Effector memory CD8-positive, alpha-beta T cell (primary cell): ENCODE data around the gene CIC.
"Not testable (repeated sequence)": the region's sequence is repeated elsewhere in the genome, so short reads cannot be mapped to it uniquely, and the experiment has no call there.

Experiments
- ATAC-seq: fragments of 150-1000 bp; cut with Tn5 transposase; replicated peaks from 2 replicates; pipeline ENCODE4 v1.10.0; 2021; ENCODE audit warnings: mild to moderate bottlenecking, moderate library complexity
- DNase-seq, 3 experiments: peaks; one replicate each; pipeline ENCODE4 v3.0.0; 2021
- H3K27ac Mint-ChIP-seq, 2 donors: one replicate each; pipeline ENCODE4 v1.8.0; 2022; ENCODE audit warnings: mild to moderate bottlenecking in 2 of 2, mixed read lengths in 2 of 2, moderate library complexity in 2 of 2
- H3K27me3 Mint-ChIP-seq, 2 donors: one replicate each; pipeline ENCODE4 v1.8.0; 2022; ENCODE audit warnings: mixed read lengths in 2 of 2
- H3K36me3 Mint-ChIP-seq: one replicate; pipeline ENCODE4 v1.8.0; 2022; ENCODE audit warnings: mild to moderate bottlenecking, moderate library complexity, mixed read lengths; ENCODE audit not compliant: insufficient read depth
- H3K4me1 Mint-ChIP-seq, 2 donors: one replicate each; pipeline ENCODE4 v1.8.0; 2022; ENCODE audit warnings: low read depth in 2 of 2, mixed read lengths in 2 of 2
- H3K4me3 Mint-ChIP-seq, 2 donors: one replicate each; pipeline ENCODE4 v1.8.0; 2022; ENCODE audit warnings: mild to moderate bottlenecking in 2 of 2, mixed read lengths in 2 of 2, moderate library complexity in 2 of 2
- H3K9me3 Mint-ChIP-seq, 2 donors: one replicate each; pipeline ENCODE4 v1.8.0; 2022; ENCODE audit warnings: mixed read lengths in 2 of 2

The CIC gene

GRCh38 chr19:42327381-42327780 lies 58.3 kb downstream of the CIC start:
- DNase-seq (no peak), ATAC-seq (no peak)
- Mint-ChIP-seq H3K9me3 (no peaks in the 10 kb centered on the region), H3K4me3 (no peak overlapping the region), H3K36me3 (peaks cover 4% of the 10 kb centered on the region), H3K27me3 (peaks cover 6 to 14% of the 10 kb centered on the region in 2 donors), H3K27ac (no peak overlapping the region), H3K4me1 (peaks cover 29 to 31% of the 10 kb centered on the region in 2 donors)

DNA sequence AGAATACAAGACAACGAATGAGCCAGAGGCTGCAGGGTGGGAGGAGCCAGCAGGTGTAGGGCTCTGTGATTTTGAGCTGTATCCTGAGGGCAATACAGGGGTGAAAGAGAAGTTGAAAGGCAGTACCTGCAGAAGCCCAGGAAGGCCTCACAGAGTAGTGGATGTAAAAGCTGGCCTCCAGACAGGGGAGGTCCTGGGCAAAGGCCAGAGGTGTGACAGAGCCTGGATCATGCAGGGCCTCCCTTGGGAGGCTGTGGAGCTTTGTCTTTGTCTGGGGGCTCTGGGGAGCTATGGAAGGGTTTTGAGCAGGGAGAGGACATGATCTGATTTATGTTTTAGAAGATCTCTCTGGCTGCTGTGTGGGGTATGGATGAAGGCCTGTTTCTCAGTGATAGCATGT lies 59.1 kb downstream of the CIC start:
- DNase-seq (no peak), ATAC-seq (no peak)
- H3K4me1 Mint-ChIP-seq, result peaks cover 29 to 31% of the 10 kb centered on the region in 2 donors
- peak overlapping the region in 1 of 2 donors; percentile 30 for H3K27ac Mint-ChIP-seq
- H3K4me3 Mint-ChIP-seq, result no peak overlapping the region
- H3K36me3 Mint-ChIP-seq, result peaks cover 4% of the 10 kb centered on the region
- peaks cover 6 to 10% of the 10 kb centered on the region in 2 donors for H3K27me3 Mint-ChIP-seq
- H3K9me3 Mint-ChIP-seq, result no peaks in the 10 kb centered on the region

- Mint-ChIP-seq H3K27ac (peak overlapping the region in 1 of 2 donors; percentile 7), H3K4me1 (peaks cover 29 to 31% of the 10 kb centered on the region in 2 donors), H3K9me3 (no peaks in the 10 kb centered on the region), H3K4me3 (no peak overlapping the region), H3K36me3 (peaks cover 4% of the 10 kb centered on the region), H3K27me3 (peaks cover 6 to 10% of the 10 kb centered on the region in 2 donors)
- ATAC-seq (no peak), DNase-seq (no peak)
These were observed 59.8 kb downstream of the CIC start for GRCh38 chr19:42328854-42329253.

- Mint-ChIP-seq H3K9me3 (no peaks in the 10 kb centered on the region), H3K4me3 (no peak overlapping the region), H3K4me1 (peaks cover 24 to 25% of the 10 kb centered on the region in 2 donors), H3K36me3 (no peaks in the 10 kb centered on the region), H3K27ac (peak overlapping the region in 1 of 2 donors; percentile 22), H3K27me3 (peaks cover 0 to 1% of the 10 kb centered on the region in 2 donors)
- DNase-seq (no peak), ATAC-seq (no peak)
These were observed 61.2 kb downstream of the CIC start for GRCh38 chr19:42330241-42330711.

GRCh38 chr19:42331333-42331732 lies 62.3 kb downstream of the CIC start:
- not testable (repeated sequence) for H3K4me3 Mint-ChIP-seq, ATAC-seq, H3K27me3 Mint-ChIP-seq, H3K27ac Mint-ChIP-seq, H3K9me3 Mint-ChIP-seq, DNase-seq, H3K36me3 Mint-ChIP-seq
- H3K4me1 Mint-ChIP-seq, result peaks cover 21 to 24% of the 10 kb centered on the region in 2 donors

- DNase-seq (no peak), ATAC-seq (no peak)
- Mint-ChIP-seq H3K9me3 (no peaks in the 10 kb centered on the region), H3K27ac (no peak overlapping the region), H3K4me3 (no peak overlapping the region), H3K4me1 (peaks cover 16 to 23% of the 10 kb centered on the region in 2 donors), H3K36me3 (no peaks in the 10 kb centered on the region), H3K27me3 (no peaks in the 10 kb centered on the region)
These were observed 63.0 kb downstream of the CIC start for GRCh38 chr19:42332059-42332458.

GRCh38 chr19:42333018-42333417 lies 64.0 kb downstream of the CIC start:
- no peaks in the 10 kb centered on the region for H3K9me3 Mint-ChIP-seq
- ATAC-seq (no peak), DNase-seq (no peak)
- no peak overlapping the region for H3K27ac Mint-ChIP-seq
- H3K27me3 Mint-ChIP-seq, result no peaks in the 10 kb centered on the region
- no peaks in the 10 kb centered on the region for H3K36me3 Mint-ChIP-seq
- no peak overlapping the region for H3K4me3 Mint-ChIP-seq
- H3K4me1 Mint-ChIP-seq, result peaks cover 12 to 14% of the 10 kb centered on the region in 2 donors

GRCh38 chr19:42333975-42334696 lies 65.1 kb downstream of the CIC start:
- Mint-ChIP-seq H3K36me3 (no peaks in the 10 kb centered on the region), H3K9me3 (no peaks in the 10 kb centered on the region), H3K4me1 (peaks cover 5 to 7% of the 10 kb centered on the region in 2 donors), H3K4me3 (no peak overlapping the region), H3K27ac (no peak overlapping the region), H3K27me3 (no peaks in the 10 kb centered on the region)
- DNase-seq, result no peak
- no peak for ATAC-seq

GRCh38 chr19:42334697-42335373 lies 65.8 kb downstream of the CIC start:
- H3K9me3 Mint-ChIP-seq, result no peaks in the 10 kb centered on the region

DNA sequence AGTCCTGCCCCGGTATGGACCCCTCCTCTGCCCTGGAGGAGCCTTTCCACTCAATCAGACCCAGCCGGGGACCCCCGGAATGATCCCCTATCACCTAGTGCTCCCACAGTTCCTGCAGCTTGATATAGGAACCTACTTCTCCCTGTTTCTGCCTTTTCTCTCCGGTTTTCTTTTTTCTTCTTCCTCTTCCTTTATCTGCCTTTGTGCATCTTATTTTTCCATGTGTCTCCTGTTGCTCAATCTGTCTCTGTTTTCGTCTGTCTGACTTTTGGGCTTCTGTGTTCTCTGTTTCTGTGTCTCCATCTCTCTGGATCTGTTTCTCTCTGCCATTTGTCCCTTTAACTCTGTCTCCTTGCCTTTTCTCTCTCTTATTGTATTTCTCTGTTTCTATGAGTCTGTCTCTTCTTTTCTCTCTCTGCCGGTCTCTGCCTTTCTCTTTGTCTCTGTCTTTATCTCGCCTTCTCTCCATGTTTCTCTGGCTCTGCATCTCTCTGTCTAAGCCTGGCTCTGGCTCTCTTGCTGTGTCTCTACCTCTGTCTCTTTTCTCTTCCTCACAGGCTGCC lies 66.4 kb downstream of the CIC start:
- Mint-ChIP-seq H3K36me3 (peaks cover 1% of the 10 kb centered on the region), H3K4me1 (peaks cover under 1 to 2% of the 10 kb centered on the region in 2 donors), H3K9me3 (no peaks in the 10 kb centered on the region), H3K4me3 (no peak overlapping the region), H3K27me3 (no peaks in the 10 kb centered on the region), H3K27ac (no peak overlapping the region)
- ATAC-seq, result no peak
- DNase-seq, result no peak

More at GRCh38 chr19:42334697-42335373, 65.8 kb downstream of the CIC start:
- no peak for DNase-seq
- Mint-ChIP-seq H3K4me1 (peaks cover 4 to 5% of the 10 kb centered on the region in 2 donors), H3K27ac (no peak overlapping the region), H3K36me3 (no peaks in the 10 kb centered on the region), H3K4me3 (no peak overlapping the region), H3K27me3 (no peaks in the 10 kb centered on the region)
- no peak for ATAC-seq

DNA sequence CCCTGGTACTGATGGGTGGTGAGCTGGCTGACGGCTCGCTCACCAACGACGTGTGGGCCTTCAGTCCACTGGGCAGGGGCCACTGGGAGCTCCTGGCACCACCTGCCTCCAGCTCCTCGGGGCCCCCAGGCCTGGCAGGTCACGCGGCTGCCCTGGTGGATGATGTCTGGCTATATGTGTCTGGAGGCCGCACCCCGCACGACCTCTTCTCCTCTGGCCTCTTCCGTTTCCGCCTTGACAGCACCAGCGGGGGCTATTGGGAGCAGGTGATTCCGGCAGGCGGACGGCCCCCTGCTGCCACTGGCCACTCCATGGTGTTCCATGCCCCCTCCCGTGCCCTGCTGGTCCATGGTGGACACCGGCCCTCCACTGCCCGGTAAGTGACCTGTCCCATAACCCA lies 66.9 kb downstream of the CIC start:
- Mint-ChIP-seq H3K36me3 (peaks cover 3% of the 10 kb centered on the region), H3K27ac (no peak overlapping the region), H3K4me3 (no peak overlapping the region), H3K27me3 (no peaks in the 10 kb centered on the region), H3K4me1 (no peaks in the 10 kb centered on the region), H3K9me3 (no peaks in the 10 kb centered on the region)
- DNase-seq, result no peak
- ATAC-seq, result no peak

DNA sequence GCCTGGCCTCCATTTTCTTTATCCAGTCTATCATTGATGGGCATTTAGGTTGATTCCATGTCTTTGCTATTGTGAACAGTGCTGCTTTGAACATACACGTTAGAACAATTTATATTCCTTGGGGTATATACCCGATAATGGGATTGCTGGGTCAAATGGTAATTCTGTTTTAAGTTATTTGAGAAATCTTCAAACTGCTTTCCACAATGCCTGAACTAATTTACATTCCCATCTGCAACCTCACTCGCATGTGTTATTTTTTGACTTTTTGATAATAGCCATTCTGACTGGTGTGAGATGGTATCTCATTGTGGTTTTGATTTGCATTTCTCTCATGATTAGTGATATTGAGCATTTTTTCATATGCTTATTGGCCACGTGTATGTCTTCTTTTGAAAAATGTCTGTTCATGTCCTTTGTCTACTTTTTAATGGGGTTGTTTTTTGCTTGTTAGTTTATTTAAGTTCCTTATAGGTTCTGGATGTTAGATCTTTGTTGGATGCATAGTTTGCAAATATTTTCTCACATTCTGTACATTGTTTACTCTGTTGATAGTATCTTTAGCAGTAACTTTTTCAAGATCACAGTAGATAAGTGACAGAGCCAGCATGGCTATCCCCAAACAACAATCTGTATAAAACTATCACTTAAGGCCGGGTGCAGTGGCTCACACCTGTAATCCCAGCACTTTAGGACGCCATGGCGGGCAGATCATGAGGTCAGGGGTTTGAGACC lies 70.2 kb downstream of the CIC start:
- not testable (repeated sequence) for H3K9me3 Mint-ChIP-seq, H3K36me3 Mint-ChIP-seq, H3K4me3 Mint-ChIP-seq, H3K4me1 Mint-ChIP-seq, H3K27ac Mint-ChIP-seq, DNase-seq, H3K27me3 Mint-ChIP-seq, ATAC-seq

- H3K4me1 Mint-ChIP-seq, DNase-seq, H3K27ac Mint-ChIP-seq, H3K27me3 Mint-ChIP-seq, H3K4me3 Mint-ChIP-seq, H3K9me3 Mint-ChIP-seq, H3K36me3 Mint-ChIP-seq, ATAC-seq: not testable (repeated sequence)
These were observed 70.9 kb downstream of the CIC start for GRCh38 chr19:42339922-42340321.
